HepG2 (cell line): ENCODE results near the gene GSK3B. TPM values are rescaled to one million over a fixed set of nuclear protein-coding genes. Genes with fewer than 3 reads are reported as not detected.

Experiments used
- ATF4 ChIP-seq, 2 experiments: fragments of 450-650 bp in 1 of 2; sonication (generic) in 1 of 2; formaldehyde crosslinking; IDR thresholded peaks; 2 replicates each; pipeline versions ENCODE4 v1.5.0 to v1.8.0; 2020 to 2022; ENCODE audit warnings: mild to moderate bottlenecking in 1 of 2, missing genetic modification reagents in 1 of 2
- HNRNPLL ChIP-seq: fragments of 200-400 bp; formaldehyde crosslinking; IDR thresholded peaks from 2 replicates; pipeline ENCODE4 v1.6.1; 2017; ENCODE audit warnings: mild to moderate bottlenecking, low read depth, low read length; ENCODE audit not compliant: poor library complexity, severe bottlenecking
- ISX ChIP-seq: sonication (generic); formaldehyde crosslinking; conservative IDR thresholded peaks from 2 replicates; pipeline ENCODE4 v1.5.0; 2020; ENCODE audit warnings: missing genetic modification reagents
- KDM2A ChIP-seq: sonication (generic); formaldehyde crosslinking; IDR thresholded peaks from 2 replicates; pipeline ENCODE4 v1.4.0; 2020; ENCODE audit warnings: low read depth, missing genetic modification reagents, borderline replicate concordance
- NR0B2 ChIP-seq: sonication (generic); formaldehyde crosslinking; IDR thresholded peaks from 2 replicates; pipeline ENCODE4 v1.4.0; 2020; ENCODE audit warnings: mild to moderate bottlenecking, missing genetic modification reagents
- POLR2A ChIP-seq, 2 experiments: IDR thresholded peaks; 2 replicates each; pipeline ENCODE4 v1.6.1; 2011; ENCODE audit warnings: low read depth in 2 of 2, low read length in 2 of 2, mild to moderate bottlenecking in 1 of 2, moderate library complexity in 1 of 2; ENCODE audit not compliant: insufficient read depth in 1 of 2
- SIN3A ChIP-seq: IDR thresholded peaks from 2 replicates; pipeline ENCODE4 v1.6.1; 2011; ENCODE audit warnings: low read depth, mild to moderate bottlenecking, control low read depth, low read length, borderline replicate concordance
- THAP11 ChIP-seq: IDR thresholded peaks from 2 replicates; pipeline ENCODE4 v1.6.1; 2016; ENCODE audit warnings: missing biosample characterization, missing genetic modification reagents
- ZBTB37 ChIP-seq: sonication (generic); formaldehyde crosslinking; IDR thresholded peaks from 2 replicates; pipeline ENCODE4 v1.4.0; 2020; ENCODE audit warnings: mild to moderate bottlenecking, missing genetic modification reagents
- ZNF276 ChIP-seq: sonication (generic); formaldehyde crosslinking; IDR thresholded peaks from 2 replicates; pipeline ENCODE4 v1.4.0; 2020; ENCODE audit warnings: mild to moderate bottlenecking, low read depth, missing genetic modification reagents
- ZNF570 ChIP-seq: sonication (generic); formaldehyde crosslinking; IDR thresholded peaks from 2 replicates; pipeline ENCODE4 v1.4.0; 2020; ENCODE audit warnings: mild to moderate bottlenecking, missing genetic modification reagents, borderline replicate concordance
- ZNF605 ChIP-seq: sonication (generic); formaldehyde crosslinking; IDR thresholded peaks from 2 replicates; pipeline ENCODE4 v1.8.0; 2022; ENCODE audit warnings: mild to moderate bottlenecking, missing genetic modification reagents
- ZNF687 ChIP-seq: sonication (generic); formaldehyde crosslinking; IDR thresholded peaks from 2 replicates; pipeline ENCODE4 v1.5.1; 2020; ENCODE audit warnings: mild to moderate bottlenecking, missing genetic modification reagents, moderate library complexity
- ZNF788 ChIP-seq: sonication (generic); formaldehyde crosslinking; IDR thresholded peaks from 2 replicates; pipeline ENCODE4 v1.5.0; 2020; ENCODE audit warnings: mild to moderate bottlenecking, missing genetic modification reagents, borderline replicate concordance
- ZZZ3 ChIP-seq: sonication (generic); formaldehyde crosslinking; IDR thresholded peaks from 2 replicates; pipeline ENCODE4 v1.4.0; 2020; ENCODE audit warnings: missing genetic modification reagents, mild to moderate bottlenecking, borderline replicate concordance
- polyA plus RNA-seq, 8 experiments: library from polyadenylated mRNA; depleted of rRNA in 3 of 8; stranded (reverse) in 7 of 8; unstranded in 1 of 8; fragments of >200 nt; fragmentation: Illumina TruSeq in 4 of 8; extraction: Trizol in 4 of 8; gene quantifications; 2 replicates each; pipeline versions ENCODE4 v1.2.1 to v1.2.3, GENCODE V29; 2011 to 2016; ENCODE audit warnings: low read depth in 4 of 8, missing spikeins in 1 of 8, mixed read lengths in 1 of 8; ENCODE audit not compliant: insufficient read depth in 1 of 8
- total RNA-seq, 5 experiments: library from RNA; depleted of rRNA; stranded (reverse); fragments of >200 nt; fragmentation: Illumina TruSeq; extraction: Trizol; gene quantifications; 2 replicates each; pipeline ENCODE4 v1.2.3, GENCODE V29; 2016; ENCODE audit warnings: low read depth in 1 of 5

GSK3B gene
- total and polyA plus RNA-seq, 2 of the 13 experiments (the other 11 are each of a cell fraction or from before 2014, with no cell fraction given), result 22.3 to 30.1 TPM

- TF ChIP-seq NR0B2 (CRISPR knock-in tag) (peak; percentile 81; the same call in 1 of the 2 replicates), ZZZ3 (CRISPR knock-in tag) (peak; percentile 64; the same call in 1 of the 2 replicates), POLR2A (IDR thresholded peaks at IDR 0.05; ENCODE audit: insufficient read depth in 1 of 2, low read depth in 2 of 2, low read length in 2 of 2) (peak; percentile 72 to 84), SIN3A (peak; percentile 70; the same call in 1 of the 2 replicates), ATF4 (CRISPR knock-in tag; IDR thresholded peaks at IDR 0.05) (peak in 1 of 2 experiments; percentile 60; a peak in 2 of 4 replicates), THAP11 (CRISPR knock-in tag) (peak; percentile 48; the same call in 1 of the 2 replicates), ZNF276 (CRISPR knock-in tag) (no peak), ZNF788 (CRISPR knock-in tag) (0 out of 2 replicates have a peak, but pooled peaks have one; percentile 55), HNRNPLL (peak; percentile 100), ZNF570 (no peak), KDM2A (CRISPR knock-in tag) (peak; percentile 77), ZNF605 (CRISPR knock-in tag) (peak; percentile 50; the same call in 1 of the 2 replicates), ISX (0 out of 2 replicates have a peak, but pooled peaks have one; percentile 43), ZBTB37 (CRISPR knock-in tag) (no peak), ZNF687 (peak; percentile 62)
These were observed at the start of gene GSK3B (continued) for GRCh38 chr3:120093911-120094775.
